Activated naive CD8-positive, alpha-beta T cell treated with anti-CD3 and anti-CD28 coated beads for 36 hours (primary cell): ENCODE measurements around the gene MS4A4E. TPM values are rescaled to one million over a fixed set of nuclear protein-coding genes. Genes with fewer than 3 reads are reported as not detected.

Source experiments
- total RNA-seq, 2 experiments: library from RNA; stranded (reverse); gene quantifications; one replicate each; pipeline ENCODE4 v1.2.3, GENCODE V29; 2021

The MS4A4E gene
- total RNA-seq, 2 experiments from 2014 or later = not detected

Other genes starting within 250 kb of the MS4A4E start
- not detected for gene OOSP4B, start 226.0 kb downstream of the MS4A4E start, total RNA-seq
- not detected for gene OOSP2, start 202.7 kb downstream of the MS4A4E start, total RNA-seq
- gene MS4A3, start 186.5 kb downstream of the MS4A4E start, total RNA-seq = not detected
- not detected for gene MS4A2, start 154.5 kb downstream of the MS4A4E start, total RNA-seq
- gene MS4A6A, start 60.1 kb downstream of the MS4A4E start, total RNA-seq = not detected
- not detected for gene MS4A4A, start 37.5 kb upstream of the MS4A4E start, total RNA-seq
- gene MS4A6E, start 84.1 kb upstream of the MS4A4E start, total RNA-seq = not detected
- gene MS4A7, start 135.4 kb upstream of the MS4A4E start, total RNA-seq = under 1 TPM in 1 of 2 experiments, not detected in 1; 0.41 TPM
- not detected for gene MS4A14, start 153.3 kb upstream of the MS4A4E start, total RNA-seq
- not detected for gene MS4A5, start 186.4 kb upstream of the MS4A4E start, total RNA-seq
- 1 to 10 TPM; 7.1 to 7.3 TPM for gene MS4A1, start 212.7 kb upstream of the MS4A4E start, total RNA-seq
- gene MS4A12, start 249.6 kb upstream of the MS4A4E start, total RNA-seq = not detected